Measurements from ENCODE around the gene PSMD8. TPM values are rescaled to one million over a fixed set of nuclear protein-coding genes. Genes with fewer than 3 reads are reported as not detected.
"Not testable (repeated sequence)": the region's sequence is repeated elsewhere in the genome, so short reads cannot be mapped to it uniquely, and the experiment has no call there.

Gene PSMD8
- total RNA-seq, 2 donors from 2014 or later, result 129 to 136 TPM

DNA sequence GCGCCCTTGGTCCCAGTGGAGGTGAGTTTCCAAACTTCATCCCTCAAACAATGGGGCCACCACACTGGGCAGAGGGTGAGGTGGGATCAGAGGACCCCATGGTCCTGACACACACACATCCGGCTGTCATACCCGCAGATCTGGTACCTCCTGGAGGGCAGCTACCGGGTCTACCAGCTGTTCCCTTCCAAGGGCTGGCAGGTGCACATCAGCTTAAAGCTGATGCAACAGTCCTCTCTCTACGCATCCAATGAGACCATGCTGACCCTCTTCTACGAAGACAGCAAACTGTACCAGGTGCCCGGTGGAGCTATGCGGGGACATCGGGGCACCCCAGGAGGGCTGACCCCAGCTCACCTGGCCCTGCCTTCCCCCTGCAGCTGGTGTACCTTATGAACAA, 14.0 kb upstream of the PSMD8 start:
- DNase-seq (no peak), ATAC-seq (no peak)
- intact Hi-C loops (cut with DNase I, micrococcal nuclease), result no loop called here

DNA sequence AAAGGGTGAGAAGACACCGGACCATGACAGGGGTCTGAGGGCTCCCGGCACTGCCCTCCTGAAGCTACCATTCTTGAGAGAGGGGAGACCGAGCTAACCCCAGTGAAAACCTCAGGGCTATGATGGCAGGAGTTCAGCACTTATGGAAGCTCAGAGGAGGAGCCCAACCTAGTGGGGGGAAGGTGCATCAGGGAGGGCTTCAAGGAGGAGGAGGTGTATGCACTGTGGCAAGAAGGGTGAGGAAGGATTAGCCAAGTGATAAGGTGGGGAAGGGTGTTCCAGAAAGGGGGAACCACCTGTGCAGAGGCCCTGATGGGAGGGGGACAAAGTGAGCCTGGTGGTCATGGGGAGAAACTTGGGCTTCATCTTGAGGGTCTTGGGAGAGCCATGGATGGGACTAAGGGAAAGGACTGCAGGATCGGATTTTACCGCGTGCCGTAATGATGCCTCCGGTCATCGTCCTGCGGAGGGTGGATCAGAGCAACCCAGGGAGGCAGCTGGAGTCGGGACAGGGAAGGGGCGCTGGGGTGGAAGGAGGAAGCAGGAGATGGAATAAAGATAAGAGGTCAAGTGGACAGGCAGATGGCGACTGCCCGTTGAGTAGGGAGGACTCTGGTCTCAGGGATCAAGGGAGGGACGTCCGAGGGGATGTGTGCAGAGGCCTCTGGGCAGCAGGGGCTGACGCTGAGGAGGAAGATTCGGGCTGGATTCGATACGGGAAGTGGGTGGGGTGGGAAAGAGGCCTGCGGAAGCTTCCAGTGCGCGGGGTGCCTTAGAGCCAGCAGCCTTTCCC, 13.3 kb upstream of the PSMD8 start:
- intact Hi-C loops (cut with DNase I, micrococcal nuclease), result no loop called here
- no peak for DNase-seq
- peak; percentile 10 for ATAC-seq

DNA sequence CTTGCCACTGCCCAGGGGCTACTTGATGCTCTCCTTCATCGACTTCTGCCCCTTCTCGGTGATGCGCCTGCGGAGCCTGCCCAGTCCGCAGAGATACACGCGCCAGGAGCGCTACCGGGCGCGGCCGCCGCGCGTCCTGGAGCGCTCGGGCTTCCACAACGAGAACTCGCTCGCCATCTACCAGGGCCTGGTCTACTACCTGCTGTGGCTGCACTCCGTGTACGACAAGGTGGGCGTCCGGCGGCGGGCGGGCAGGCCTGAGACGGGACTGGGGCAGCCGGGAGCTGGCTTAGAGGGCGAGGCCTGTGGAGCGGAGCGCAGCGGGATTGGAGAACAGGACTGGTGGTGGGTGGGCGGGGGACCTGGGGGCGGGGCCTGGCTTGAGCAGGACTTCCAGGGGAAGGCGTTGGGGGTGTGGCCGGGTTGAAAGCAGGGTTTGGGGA, 12.7 kb upstream of the PSMD8 start:
- ATAC-seq (peak; percentile 83), DNase-seq (peak; percentile 78 to 83)
- intact Hi-C loops (cut with DNase I, micrococcal nuclease), result no loop called here

DNA sequence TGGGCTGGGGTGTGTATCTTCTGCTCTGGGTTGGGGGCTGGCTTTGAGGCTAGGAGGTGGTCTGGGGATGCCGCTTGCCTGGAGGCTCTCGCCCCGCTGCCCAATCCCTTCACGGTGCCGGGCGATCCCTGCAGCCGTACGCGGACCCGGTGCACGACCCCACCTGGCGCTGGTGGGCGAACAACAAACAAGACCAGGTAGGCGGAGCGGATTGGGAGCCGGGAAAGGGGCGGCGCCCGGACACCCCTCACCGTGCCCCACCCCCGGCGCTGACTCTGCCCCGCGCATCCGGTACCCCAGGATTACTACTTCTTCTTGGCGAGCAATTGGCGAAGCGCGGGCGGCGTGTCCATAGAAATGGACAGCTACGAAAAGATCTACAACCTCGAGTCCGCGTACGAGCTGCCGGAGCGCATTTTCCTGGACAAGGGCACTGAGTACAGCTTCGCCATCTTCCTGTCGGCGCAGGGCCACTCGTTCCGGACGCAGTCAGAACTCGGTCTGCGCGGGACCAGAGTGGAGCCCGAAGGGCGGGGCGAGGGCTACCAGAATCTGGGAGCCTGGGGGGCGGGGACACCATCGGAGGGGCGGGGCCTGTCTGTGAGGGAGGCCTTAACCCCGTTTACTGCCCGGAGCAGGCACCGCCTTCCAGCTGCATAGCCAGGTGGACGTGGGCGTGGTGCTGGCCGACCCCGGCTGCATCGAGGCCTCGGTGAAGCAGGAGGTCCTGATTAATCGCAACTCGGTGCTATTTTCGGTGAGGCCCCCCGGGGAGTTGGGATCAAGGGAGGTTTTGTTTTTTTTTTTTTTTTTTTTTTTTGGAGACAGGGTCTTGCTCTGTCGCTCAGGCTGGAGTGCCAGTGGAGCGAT, 12.1 kb upstream of the PSMD8 start:
- DNase-seq (peak; percentile 88 to 92), ATAC-seq (peak; percentile 84)
- intact Hi-C loops (cut with DNase I, micrococcal nuclease), result no loop called here

DNA sequence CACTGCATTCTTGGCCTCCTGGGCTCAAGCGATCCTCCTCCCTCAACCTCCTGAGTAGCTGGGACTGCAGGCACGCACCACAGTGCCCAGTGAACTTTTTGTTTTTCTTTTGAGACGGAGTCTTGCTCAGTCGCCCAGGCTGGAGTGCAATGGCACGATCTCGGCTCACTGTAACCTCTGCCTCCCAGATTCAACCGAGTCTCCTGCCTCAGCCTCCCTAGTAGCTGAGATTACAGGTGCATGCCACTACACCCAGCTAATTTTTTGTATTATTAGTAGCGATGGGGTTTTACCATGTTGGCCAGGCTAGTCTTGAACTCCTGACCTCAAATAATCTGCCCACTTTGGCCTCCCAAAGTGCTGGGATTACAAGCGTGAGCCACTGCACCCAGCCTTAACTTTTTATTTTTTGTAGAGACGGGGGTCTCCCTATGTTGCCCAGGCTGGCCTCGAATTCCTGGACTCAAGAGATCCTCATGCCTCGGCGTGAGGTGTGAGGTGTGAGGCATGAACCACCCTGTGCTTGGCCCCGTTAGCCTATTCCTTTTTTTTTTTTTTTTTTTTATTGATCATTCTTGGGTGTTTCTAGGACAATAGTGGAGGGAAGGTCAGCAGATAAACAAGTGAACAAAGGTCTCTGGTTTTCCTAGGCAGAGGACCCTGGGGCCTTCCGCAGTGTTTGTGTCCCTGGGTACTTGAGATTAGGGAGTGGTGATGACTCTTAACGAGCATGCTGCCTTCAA, 11.3 kb upstream of the PSMD8 start:
- ATAC-seq; intact Hi-C loops (cut with DNase I, micrococcal nuclease); DNase-seq: not testable (repeated sequence)

DNA sequence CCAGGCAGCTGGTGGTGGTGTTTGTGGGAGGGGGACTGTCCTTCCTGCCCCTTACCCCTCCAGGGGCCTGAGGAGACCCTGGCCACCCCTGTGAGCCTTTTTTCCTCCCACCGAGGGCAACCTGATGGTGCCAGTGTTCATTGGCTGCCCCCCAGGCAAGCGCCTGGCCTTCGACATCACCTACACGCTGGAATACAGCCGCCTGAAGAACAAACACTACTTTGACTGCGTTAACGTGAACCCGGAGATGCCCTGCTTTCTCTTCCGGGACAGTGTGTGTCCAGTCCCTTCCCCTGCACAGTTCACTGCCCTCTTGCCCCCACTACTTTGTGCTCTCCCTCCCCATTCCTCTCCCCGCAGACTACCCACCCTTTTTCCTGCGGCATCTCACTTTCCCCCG, 7.3 kb upstream of the PSMD8 start:
- ATAC-seq (no peak), DNase-seq (no peak)
- intact Hi-C loops (cut with DNase I, micrococcal nuclease), result no loop called here

DNA sequence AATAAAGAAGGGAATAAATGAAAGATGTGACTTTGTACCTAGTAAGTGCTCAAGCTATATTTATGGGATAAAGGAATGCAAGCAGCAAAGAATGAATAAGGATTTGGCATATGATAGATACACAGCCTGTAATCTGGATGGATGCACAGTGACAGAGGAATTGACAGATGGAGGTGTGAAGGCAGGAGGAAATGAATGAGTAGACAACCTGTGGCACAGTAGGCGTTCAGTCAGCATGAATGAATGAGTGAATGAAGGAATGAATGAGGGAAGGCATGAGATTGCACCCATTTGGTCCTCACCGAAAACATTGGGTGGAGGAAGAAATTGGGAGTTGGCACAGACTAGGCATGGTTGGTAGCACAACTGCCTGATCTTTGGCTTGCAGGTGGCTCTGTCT, 4.8 kb upstream of the PSMD8 start:
- no peak for DNase-seq

DNA sequence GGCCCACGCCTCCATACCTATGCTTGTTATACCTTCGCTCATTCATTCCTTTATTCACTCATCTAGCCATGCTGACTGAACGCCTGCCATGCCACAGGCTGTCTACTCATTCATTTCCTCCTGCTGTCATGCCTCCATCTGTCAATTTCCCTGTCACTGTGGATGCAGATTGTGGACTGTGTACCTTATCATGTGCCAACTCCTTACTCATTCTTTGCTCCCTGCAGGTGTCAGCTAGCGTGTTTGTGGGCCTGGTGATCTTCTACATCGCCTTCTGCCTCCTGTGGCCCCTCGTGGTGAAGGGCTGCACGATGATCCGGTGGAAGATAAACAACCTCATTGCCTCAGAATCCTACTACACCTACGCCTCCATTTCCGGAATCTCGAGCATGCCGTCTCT, 4.1 kb upstream of the PSMD8 start:
- DNase-seq (no peak), ATAC-seq (no peak)
- intact Hi-C loops (cut with DNase I, micrococcal nuclease), result no loop called here

More for the DNA sequence above, 4.8 kb upstream of the PSMD8 start:
- intact Hi-C loops (cut with DNase I, micrococcal nuclease), result no loop called here
- no peak for ATAC-seq

DNA sequence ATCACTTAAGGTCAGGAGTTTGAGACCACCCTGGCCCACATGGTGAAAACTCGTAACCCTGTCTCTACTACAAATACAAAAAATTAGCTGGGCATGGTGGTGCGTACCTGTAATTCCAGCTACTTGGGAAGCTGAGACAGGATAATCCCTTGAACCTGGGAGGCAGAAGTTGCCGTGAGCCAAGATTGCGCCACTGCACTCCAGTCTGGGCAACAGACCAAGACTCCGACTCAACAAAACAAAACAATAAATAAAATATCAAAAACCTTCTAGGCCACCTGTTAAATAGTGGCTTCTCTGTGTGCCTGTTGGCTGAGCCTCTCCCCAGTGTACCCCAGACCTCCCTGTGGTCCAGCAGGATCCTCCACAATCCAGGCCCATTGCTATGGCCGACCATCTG, 3.3 kb upstream of the PSMD8 start:
- DNase-seq, result no peak
- no peak for ATAC-seq
- intact Hi-C loops (cut with DNase I, micrococcal nuclease), result no loop called here

DNA sequence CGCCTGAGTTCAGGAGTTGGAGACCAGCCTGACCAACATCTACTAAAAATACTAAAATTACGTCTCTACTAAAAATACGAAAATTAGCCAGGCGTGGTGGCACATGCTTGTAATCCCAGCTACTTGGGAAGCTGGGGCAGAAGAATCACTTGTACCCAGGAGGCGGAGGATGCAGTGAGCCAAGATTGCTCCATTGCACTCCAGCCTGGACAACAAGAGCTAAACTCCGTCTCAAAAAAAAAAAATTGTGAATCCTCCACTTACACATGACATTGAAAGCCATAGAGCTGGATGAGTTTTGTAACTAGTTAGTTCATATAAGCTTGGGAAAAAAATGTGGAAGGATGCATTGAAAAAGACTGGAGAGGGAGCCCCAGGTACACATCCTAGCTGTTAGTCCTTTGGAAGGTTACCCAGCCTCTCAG, 452 bp upstream of the PSMD8 start:
- no peak for DNase-seq
- intact Hi-C loops (cut with DNase I, micrococcal nuclease), result no loop called here
- ATAC-seq, result no peak

DNA sequence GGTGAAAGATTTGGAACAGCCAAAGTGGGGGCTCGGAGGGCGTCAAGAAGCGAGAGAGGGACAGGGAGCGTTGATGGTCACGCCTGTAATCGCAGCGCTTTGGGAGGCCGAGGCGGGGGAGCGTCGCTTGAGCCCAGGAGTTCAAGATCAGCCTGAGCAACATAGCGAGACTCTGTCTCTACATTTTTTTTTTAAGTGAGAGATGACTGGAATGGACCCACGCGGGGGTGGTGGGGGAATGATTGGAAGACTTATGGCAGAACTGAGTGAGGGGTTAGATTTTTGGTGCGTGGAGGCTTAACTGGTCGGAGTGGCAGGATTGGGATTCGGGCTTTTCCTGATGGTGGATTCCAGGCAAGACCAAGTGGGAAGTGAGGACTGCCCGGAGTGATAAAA, 725 bp downstream of the PSMD8 start:
- intact Hi-C loops (cut with DNase I, micrococcal nuclease), result no loop called here
- ATAC-seq (peak; percentile 21), DNase-seq (no peak)

DNA sequence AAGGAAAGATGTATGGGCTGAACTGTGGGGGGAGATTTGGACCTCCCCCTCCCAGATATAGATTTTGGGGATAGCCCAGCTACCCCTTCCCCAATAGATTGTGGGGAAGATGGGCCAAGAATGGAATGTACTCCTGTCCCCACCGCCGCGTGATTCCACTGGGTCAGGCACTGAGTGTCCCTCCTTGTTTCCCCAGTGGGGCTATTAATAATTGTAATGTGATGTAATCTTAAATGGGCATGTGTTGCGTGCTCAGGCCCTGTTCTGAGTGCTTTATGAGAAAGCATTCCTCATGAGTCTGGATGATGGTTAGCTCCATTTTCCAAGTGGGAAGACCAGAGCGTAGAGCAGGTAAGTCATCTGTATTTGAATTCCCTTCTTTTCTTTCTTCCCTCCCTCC, 1.4 kb downstream of the PSMD8 start:
- no peak for ATAC-seq
- intact Hi-C loops (cut with DNase I, micrococcal nuclease), result no loop called here
- DNase-seq, result no peak

DNA sequence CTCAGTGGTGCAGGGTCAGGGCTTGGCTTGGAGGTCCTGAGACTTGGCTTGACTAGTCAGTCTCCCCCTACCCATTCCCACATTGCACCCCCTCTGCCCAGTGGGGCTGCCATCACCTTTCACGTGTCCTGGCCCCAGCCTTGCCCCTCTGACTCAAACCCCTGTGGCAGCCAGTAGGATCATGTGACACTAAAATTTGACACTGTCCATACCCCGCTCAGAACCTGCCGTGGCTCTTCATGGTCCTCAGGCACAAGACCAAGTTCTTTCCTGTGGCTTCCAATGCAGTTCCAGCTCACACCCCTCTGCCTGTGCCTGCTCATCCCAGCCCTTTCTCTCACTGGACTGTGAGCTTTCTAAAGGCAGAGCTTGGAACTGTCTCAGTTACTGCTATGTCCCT, 2.2 kb downstream of the PSMD8 start:
- ATAC-seq, result no peak
- intact Hi-C loops (cut with DNase I, micrococcal nuclease), result no loop called here
- no peak for DNase-seq

DNA sequence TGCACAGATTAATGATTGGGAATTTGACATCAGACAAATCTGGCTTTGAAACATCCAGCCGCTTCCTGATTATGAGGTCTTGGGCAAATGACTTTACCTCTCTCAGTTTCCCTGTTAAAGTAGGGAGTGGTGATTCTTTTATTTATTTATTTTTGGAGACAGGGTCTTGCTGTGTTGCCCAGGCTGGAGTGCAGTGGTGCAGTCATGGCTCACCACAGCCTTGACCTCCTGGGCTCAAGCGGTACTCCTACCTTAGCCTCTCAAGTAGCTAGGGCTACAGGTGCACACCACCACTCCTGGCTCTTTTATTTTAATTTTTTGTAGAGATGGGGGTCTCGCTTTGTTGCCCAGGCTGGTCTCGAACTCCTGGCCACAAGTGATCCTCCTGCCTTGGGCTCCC, 2.7 kb downstream of the PSMD8 start:
- intact Hi-C loops (cut with DNase I, micrococcal nuclease), result no loop called here
- no peak for DNase-seq
- no peak for ATAC-seq

DNA sequence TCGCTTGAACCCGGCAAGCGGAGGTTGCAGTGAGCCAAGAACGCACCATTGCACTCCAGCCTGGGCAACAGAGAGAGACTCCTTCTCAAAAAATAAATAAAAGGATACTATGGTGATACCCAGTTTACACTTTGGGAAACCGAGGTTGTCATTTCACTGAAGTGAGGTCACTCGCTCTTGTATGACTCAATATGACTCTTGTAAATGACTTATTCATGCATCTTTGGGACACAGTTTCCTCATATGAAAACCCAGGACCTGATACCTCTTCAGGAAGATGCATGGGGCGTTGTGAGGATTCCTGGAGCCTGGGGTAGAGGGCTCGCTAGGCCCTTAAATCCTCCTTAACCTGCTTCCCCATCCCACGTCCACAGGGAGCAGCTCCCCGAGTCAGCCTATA, 4.5 kb downstream of the PSMD8 start:
- intact Hi-C loops (cut with DNase I, micrococcal nuclease), result no loop called here
- DNase-seq (no peak), ATAC-seq (no peak)

DNA sequence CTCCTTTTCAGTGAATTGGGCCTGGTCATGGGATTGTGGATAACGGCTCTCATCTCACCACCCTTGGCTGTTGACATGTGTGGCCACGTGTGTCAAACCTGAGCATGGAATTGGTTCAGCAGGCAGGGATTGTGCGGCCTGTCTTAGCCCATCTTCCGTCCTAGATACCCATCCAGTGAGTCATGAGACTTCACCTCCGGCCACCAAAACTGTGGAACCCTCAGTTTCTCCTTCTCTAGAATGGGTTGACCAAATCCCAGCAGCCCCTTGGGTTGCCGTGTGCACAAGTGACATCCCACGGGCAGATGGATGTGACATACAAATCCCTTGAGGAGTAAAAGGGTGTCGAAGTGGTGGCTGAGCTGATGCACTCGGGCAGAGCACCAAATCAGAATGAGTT, 6.8 kb downstream of the PSMD8 start:
- intact Hi-C loops (cut with DNase I, micrococcal nuclease), result no loop called here
- no peak for ATAC-seq
- DNase-seq, result no peak

DNA sequence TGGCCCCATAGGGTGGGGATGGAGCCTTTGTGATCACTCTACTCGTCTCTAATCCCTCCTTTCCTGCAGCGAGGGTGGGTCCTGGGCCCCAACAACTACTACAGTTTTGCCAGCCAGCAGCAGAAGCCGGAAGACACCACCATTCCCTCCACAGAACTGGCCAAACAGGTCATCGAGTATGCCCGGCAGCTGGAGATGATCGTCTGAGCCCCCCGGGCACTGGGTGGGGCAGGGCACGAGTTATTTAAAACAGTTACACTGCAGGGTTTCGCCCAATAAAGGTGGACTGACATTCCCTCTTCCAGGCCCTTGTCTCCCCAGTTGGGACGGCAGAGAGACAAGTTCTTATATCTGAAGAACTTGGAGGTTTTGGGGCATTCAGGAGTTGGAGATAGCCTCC, 8.8 kb downstream of the PSMD8 start:
- no peak for ATAC-seq
- intact Hi-C loops (cut with DNase I, micrococcal nuclease), result no loop called here
- DNase-seq, result no peak

DNA sequence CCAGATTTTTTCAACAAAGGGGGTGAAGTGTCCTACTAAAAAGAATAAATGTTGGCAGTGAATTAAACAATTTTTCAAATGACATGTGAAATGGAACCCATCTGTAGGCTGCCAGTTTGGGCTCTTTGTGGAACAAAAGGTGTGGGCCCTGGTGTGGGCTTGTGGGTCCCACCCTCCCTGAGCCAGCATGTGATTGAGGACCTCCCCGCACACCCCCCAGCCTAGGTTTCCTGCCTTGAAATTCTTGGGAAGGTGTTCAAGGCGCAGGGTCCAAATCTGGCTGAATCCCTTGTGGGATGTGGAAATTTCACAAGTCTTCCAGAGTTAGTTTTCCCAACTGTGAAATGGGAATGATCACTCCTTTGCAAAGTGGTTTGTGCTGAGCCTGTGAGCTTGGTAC, 9.4 kb downstream of the PSMD8 start:
- intact Hi-C loops (cut with DNase I, micrococcal nuclease), result no loop called here
- DNase-seq (no peak), ATAC-seq (no peak)

DNA sequence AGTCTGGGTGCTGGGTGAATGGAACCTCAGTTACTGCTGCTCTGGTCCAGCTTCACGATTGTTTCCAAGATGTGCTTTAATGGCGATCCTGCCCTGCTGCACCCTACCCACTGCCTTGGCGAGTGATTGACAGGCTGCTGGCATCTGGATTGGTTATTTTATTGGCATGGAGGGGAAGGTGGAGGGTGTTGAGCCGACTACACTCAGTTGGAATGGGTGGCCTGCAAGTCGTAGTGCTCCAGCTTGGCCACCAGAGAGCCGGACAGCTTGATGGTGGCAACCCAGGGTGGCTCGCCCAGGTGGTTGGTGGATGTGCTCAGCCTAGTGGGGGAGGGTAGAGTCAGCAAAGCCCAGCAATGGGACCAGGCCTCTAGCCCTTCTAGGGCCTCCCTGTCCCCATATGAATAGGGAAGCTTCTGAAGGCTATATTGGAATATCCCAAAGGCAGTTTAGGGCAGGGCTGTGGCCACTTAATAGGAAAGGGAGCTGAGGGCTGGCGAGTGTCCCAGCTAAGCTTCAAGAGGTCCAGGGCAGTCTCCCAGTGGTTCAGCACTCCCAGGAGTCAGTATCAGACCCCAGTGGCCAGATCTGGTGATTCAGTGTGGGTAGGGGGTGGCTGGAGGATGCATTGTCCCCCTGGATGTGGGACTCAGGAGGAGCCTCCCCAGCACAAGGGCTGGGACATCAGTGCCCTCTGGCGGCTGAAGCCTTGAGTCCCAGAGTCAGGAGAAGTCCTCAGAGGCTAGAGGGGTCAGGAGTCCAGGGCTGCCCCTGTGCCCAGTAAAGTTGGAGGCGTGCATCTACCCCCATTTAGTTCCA, 10.0 kb downstream of the PSMD8 start:
- intact Hi-C loops (cut with DNase I, micrococcal nuclease), result no loop called here
- DNase-seq, result no peak

More for the DNA sequence above, 10.0 kb downstream of the PSMD8 start:
- ATAC-seq, result no peak

Measured in left colon (tissue), 2 donors.